GM12891 (cell line): ENCODE results near the gene CAMP.

ENCODE experiments used
- POLR2A ChIP-seq: IDR thresholded peaks from 2 replicates; pipeline ENCODE4 v1.6.1; 2011; ENCODE audit warnings: low read depth, low read length, control low read depth
- POU2F2 ChIP-seq: IDR thresholded peaks from 2 replicates; pipeline ENCODE4 v1.6.1; 2011; ENCODE audit warnings: low read depth, mild to moderate bottlenecking, control low read depth, low read length, moderate library complexity
- TAF1 ChIP-seq: IDR thresholded peaks from 2 replicates; pipeline ENCODE4 v1.6.1; 2011; ENCODE audit warnings: low read depth, low read length, control low read depth

DNA sequence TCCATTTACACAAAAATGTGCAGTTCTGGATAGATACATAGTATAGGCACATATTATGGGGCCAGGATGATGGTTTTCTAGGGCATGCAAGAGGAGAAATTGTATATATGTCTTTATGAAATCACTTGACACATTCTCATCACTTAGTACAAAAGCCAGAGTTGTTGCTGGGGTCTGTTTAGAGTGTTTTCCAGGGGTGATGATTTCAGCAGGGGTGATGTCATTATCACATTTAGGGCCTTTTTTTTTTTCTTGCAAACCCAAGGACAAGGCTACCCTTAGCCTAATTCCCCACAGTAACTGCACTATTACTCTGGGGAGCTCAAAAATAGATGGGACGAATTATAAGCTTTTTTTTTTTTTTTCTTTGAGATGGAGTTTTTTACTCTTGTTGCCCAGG is 21.2 kb downstream of the CAMP start:
- TF ChIP-seq TAF1 (no peak), POLR2A (no peak), POU2F2 (no peak)
